ENCODE data around the gene NTN3.
"Not testable (repeated sequence)": the region's sequence is repeated elsewhere in the genome, so short reads cannot be mapped to it uniquely, and the experiment has no call there.

NTN3 gene

DNA sequence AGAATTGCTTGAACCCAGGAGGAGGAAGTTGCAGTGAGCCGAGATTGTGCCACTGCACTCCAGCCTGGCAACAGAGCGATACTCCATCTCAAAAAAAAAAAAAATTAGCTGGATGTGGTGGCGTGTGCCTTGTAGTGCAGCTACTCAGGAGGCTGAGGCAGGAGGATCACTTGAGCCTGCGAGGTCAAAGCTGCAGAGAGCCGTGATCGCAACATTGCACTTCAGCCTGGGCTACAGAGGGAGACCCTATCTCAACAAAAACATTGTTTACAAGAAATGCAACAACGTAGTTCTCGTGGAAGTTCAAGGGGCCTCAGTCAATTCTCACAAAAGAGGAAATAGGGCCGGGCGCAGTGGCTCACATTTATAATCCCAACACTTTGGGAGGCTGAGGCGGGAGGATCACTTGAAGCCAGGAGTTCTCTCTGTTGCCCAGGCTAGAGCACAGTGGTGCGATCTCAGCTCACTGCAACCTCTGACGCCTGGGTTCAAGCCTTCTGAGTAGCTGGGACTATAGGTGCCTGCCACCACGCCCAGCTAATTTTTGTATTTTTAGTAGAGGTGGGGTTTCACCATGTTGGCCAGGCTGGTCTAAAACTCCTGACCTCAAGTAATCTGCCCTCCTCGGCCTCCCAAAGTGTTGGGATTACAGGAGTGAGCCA, 29.8 kb upstream of the NTN3 start:
- not testable (repeated sequence) for DNase-seq

- DNase-seq, result peak; percentile 79
These were observed 27.5 kb upstream of the NTN3 start for GRCh38 chr16:2443555-2443954.

GRCh38 chr16:2447920-2448583, 23.0 kb upstream of the NTN3 start:
- no peak for DNase-seq

DNA sequence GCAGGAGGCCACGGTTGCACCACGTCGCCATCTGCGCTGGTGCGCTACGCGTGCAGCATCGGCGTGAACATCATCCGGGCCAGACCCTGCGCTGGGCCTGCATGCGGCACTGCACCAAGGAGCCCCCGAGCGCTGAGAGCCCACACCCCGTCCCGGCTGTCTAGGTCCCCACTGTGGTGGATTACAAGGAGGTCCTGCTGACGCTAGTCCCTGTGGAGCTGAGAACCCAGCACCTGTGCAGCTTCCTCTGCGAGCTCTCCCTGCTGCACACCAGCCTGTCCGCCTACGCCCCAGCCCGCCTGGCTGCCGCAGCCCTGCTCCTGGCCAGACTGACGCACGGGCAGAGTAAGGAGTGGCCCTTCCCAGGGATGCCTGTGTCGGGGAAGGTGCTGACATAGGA, 22.0 kb upstream of the NTN3 start:
- DNase-seq, result no peak

- DNase-seq, result no peak
These were observed 20.6 kb upstream of the NTN3 start for GRCh38 chr16:2450535-2450934.

DNA sequence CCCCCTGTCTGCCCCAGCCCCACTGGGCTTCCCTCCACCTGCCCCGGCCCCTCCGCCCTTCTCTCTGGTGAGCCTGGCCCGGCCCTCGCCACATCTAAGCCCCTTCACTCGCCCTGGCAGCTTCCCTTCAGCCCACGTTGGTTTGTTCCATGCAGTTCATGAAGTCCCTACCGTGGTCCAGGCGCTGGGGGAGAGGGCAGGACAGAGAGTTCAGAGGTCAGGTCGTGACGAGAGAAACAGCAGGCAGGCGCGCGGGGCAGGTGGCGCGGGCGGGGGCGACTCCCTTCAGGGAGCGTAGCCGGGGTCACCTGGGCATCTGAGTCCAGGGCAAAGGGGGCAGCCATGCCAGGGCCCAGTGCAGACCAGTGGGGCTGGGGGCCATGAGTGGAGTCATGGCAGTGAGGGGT, 20.1 kb upstream of the NTN3 start:
- DNase-seq, result no peak

DNA sequence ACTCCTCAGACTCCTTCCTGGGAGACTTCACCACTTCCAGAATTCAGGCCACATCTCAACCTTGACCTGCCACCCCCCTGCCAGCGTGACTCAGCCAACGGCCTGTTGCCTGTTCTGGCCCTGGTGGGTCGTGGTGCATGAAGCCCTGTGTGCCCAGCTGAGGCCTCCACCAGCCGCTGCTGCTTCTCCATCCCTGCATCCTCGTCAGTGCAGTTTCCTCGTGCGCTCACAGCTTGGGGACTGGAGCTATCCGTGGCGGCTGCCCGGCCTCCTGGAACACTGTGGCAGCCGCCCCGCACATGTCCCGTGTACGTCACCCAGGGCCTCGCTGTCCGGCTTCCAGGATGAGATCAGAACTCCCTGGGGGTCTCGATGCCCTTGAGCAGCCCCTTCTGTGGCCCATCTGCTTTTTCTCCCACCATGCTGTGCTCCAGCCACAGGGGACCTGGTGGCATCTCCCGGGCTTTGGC, 19.2 kb upstream of the NTN3 start:
- no peak for DNase-seq

- DNase-seq, result no peak
These were observed 18.4 kb upstream of the NTN3 start for GRCh38 chr16:2452650-2453049.

GRCh38 chr16:2455081-2455845, 15.8 kb upstream of the NTN3 start:
- no peak for DNase-seq

- DNase-seq, result no peak
These were observed 14.4 kb upstream of the NTN3 start for GRCh38 chr16:2456551-2457153.

DNA sequence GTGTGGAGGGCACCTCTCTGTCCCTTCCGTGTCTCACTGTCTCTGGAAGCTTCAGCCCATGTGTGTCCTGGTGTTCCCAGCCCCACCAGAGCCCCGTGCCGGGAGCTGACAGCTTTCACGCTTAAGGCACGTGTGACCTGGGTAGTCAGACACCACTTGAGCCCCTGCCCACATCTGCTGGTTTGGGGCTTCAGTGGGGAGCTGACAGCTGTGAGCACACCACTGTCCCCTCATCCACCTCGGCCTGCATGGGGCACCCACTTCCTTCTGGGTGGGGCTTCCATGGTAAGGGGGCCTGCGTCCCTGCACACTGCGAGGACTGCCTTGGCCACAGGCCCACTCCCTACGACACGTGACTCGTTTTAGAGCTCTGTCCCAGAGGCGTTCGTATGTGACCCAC, 13.8 kb upstream of the NTN3 start:
- DNase-seq, result no peak

DNA sequence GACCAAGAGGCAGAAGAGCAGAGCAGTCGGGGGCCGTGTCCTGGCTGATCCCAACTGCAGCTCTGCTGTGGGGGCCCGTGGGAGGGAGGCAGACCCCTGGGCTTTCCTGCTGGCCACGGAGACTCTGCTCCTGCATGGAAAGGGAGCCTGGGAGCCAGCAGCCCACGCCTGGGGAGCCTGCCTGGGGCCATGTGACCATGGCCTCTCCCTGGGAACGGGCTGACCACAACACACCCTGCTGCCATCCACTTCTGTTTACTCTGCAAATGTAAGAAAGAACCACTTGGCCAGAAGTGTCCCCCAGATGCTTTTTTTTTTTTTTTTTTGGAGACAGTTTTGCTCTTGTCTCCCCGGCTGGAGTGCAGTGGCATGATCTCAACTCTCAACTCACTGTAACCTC, 13.2 kb upstream of the NTN3 start:
- no peak for DNase-seq

DNA sequence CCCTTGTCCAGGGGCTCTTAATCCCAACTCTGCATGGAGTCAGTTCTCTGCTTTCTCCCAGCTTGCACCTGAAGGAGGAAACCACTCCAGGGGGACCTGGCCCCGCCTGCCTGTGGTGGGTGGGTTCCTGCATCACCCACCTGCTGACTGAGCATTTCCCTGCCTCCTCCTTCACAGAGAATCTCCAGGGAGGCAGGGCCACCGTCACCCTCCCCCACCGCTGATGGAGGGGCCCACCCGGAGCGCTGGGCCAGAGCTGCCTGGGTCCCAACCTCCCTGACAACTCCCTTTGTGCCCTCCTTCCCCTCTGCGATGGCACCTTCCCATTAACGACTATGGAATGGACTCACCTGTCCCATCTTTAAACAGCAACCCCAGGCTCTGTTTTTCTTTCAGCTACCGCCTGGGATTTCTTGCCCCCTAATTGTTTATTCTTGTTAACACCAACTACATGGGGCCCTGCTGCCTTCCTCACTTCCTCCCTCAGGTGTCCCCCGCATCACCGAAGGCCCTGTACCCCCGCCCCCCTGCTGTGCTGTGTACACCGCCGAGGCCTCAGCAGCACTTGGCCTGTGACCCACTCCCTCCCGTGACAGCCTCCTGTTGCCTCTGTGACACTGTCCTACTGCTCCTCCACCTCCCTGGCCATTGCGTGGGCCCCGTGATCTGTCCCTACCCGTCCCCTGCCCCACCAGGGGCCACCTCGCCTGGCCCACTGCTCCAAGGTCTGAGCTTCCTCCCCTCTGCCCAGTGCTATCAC, 12.0 kb upstream of the NTN3 start:
- no peak for DNase-seq

DNA sequence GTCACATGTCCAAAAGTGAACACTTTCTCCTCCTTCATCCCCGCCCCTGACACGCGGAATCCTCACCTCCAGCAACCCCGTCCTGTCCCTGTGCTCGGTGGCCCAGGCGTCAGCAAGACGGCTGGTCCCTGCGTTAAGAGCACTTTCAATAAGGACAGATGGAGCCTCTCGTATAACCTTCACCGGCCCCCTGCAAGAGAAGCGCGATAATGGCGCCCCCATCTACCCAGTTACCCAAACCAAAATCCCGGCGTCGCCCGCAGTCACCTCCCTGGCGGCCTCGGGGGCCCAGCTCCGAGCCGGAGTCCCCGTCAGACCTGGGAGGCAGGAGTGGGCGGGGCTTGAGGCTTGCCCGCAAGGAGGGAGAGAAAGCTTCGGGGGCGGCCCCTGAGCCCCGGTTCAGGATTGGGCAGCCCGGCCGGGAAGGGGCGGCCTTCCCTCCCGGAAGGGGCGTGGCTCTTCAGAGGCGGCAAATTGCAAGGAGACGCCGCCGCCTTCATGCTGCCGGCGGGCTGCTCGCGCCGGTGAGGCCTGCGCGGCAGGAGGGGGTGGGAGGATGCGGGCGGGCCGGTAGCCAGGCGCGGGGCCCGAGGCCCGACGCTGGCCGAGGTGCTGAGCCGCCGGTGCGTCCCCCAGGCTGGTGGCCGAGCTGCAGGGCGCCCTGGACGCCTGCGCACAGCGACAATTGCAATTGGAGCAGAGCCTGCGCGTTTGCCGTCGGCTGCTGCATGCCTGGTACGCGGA, 11.3 kb upstream of the NTN3 start, which contains the start of gene TEDC2:
TEDC2 (plus strand) TSS at position 463 of the 744 bp plus-strand sequence; CDS start at position 499, 36 bp downstream.
- DNase-seq, result peak; percentile 77

GRCh38 chr16:2460391-2460713, 10.7 kb upstream of the NTN3 start:
- DNase-seq, result no peak

DNA sequence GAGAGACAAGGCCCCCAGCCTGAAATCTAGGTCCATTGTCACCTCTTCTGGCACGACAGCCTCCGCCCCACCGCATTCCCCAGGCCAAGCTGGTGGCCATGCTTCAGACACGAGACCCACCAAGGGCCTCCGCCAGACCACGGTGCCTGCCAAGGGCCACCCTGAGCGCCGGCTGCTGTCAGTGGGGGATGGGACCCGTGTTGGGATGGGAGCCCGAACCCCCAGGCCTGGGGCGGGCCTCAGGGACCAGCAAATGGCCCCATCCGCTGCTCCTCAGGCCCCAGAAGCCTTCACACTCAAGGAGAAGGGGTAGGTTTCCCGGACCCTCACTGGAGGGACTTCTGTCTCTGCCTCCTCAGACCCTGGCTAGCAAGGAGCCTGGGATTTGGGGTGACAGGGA, 10.2 kb upstream of the NTN3 start:
- no peak for DNase-seq

GRCh38 chr16:2462031-2462866, 8.8 kb upstream of the NTN3 start:
- no peak for DNase-seq

DNA sequence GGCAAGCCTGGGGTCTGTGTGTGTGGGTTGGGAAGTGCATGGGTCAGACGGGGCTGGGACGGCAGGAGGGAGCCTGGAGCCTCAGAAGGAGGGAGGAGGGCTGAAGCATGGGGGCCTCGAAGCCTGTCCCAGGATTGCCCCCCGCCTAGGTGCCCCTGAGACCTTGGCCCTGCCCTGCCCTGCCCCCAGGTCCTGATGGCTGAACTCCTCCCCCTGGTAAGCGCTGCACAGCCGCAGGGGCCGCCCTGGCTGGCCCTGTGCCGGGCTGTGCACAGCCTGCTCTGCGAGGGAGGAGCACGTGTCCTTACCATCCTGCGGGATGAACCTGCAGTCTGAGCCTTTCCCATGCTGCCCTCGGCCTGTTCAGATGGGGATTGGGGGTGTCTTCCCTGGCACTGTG, 6.8 kb upstream of the NTN3 start:
- no peak for DNase-seq

DNA sequence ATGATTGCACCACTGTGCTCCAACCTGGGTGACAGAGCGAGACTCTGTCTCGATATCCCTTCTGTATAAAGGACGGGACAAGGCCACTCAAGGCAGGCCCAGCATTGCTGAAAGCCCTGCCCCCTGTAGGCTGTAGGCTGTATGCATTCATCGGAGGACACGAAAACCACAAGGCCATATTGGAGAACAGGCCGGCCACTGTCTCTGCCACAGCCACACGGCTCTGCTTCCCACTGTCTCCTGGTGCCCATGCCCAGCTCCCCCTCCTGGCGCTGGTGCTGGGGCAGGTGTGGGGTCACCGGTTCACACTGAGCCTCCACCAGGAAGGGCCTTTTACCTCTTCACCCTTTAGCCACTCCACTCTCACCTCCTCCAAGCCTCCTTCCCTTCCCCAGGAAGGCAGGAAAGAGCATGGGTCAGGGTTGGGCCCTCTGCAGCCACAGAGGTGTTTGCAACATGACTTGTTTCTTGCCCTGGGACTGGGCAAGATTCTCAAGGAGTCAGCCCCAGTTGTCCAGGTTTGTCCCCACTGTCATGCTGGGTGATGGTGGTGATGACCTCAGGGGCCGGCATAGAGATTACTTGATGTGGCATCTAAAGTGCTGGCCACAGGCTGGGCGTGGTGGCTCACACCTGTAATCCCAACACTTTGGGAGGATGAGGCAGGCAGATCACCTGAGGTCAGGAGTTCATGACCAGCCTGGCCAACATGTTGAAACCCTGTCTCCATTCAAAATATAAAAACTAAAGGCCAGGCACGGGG, 5.3 kb upstream of the NTN3 start:
- DNase-seq, result no peak

All from NCI-H2029 treated with DMSO at 0.1 percent for 48 hours (cell line).